A549 (cell line): ENCODE measurements around the gene TFB2M.

Experiments used
- EHMT2 ChIP-seq: fragments of 200-600 bp; sonication (generic); IDR thresholded peaks from 2 replicates; pipeline ENCODE4 v1.6.1; 2016; ENCODE audit warnings: antibody characterized with exemption, low read depth, mild to moderate bottlenecking, moderate library complexity
- TF ChIP-seq, protein P1 (sequence below): fragments of >200 bp; sonication (Bioruptor Twin); formaldehyde crosslinking; IDR thresholded peaks from 3 replicates; pipeline ENCODE4 v1.5.1; 2016

DNA sequence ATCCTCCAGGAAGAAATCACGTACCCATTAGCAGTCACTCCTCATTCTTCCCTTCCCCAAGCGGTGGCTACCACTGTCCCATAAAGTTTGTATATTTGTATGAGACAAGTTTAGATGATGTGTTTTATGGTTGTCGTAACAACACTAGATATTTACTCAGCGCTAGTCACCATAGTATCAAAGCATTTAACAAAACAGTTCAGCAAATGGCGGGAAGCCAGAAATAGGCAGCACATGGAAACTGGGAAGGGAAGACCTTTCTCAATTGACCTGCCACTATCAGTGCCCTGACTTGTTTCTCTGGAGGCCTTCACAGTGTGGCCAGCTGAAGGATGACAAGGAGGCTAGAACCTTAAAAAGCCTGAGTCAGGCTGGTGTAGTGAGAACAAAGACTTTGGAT, 31.3 kb upstream of the TFB2M start:
- TF ChIP-seq, protein P1, sequence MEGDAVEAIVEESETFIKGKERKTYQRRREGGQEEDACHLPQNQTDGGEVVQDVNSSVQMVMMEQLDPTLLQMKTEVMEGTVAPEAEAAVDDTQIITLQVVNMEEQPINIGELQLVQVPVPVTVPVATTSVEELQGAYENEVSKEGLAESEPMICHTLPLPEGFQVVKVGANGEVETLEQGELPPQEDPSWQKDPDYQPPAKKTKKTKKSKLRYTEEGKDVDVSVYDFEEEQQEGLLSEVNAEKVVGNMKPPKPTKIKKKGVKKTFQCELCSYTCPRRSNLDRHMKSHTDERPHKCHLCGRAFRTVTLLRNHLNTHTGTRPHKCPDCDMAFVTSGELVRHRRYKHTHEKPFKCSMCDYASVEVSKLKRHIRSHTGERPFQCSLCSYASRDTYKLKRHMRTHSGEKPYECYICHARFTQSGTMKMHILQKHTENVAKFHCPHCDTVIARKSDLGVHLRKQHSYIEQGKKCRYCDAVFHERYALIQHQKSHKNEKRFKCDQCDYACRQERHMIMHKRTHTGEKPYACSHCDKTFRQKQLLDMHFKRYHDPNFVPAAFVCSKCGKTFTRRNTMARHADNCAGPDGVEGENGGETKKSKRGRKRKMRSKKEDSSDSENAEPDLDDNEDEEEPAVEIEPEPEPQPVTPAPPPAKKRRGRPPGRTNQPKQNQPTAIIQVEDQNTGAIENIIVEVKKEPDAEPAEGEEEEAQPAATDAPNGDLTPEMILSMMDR: no peak
- TF ChIP-seq EHMT2: no peak
